SKM-1 (cell line): Measurements from ENCODE around the gene STAB2.

Experiments used
- DNase-seq: peaks from one replicate; lab custom pipeline; 2025; ENCODE audit not compliant: unreplicated experiment; lab: John Stamatoyannopoulos, UW

Gene STAB2

DNA sequence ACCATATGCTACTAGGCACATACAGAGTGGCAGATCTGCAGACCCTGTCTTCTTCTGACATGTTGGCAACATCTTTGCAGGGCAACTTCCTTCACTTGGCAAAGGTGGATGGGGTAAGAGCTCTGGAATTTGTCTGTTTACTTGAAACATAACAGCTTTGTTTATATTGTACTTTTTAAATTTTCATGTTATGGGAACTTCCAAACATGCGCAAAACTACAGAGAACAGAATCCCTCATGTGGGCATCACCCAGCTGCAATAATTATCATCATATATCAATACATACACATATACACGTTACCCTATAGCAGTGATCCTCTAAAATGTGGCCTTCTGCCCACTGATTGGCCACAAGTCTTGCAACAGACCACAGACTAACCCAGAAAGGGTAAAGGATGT is 103.4 kb downstream of the STAB2 start:
- DNase-seq, result no peak

DNA sequence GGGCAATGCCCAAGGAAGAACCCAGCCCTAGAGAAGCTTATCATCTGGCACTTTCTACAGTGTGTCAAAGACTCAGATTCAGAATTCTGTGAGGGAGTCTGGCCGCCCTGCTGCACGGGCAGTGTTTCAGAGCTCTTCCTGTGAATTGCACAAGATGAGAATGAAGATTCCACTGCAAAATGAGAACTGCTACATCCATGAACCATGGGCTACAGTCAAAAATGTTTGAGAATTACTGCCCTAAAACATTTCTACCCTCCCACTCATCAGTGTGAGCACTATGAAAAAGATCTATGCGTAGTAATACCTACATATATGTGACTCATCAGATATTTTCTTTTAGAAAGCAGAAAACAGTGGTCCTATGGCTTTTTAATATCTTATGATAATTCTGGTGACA is 104.0 kb downstream of the STAB2 start:
- peak; percentile 14 for DNase-seq

DNA sequence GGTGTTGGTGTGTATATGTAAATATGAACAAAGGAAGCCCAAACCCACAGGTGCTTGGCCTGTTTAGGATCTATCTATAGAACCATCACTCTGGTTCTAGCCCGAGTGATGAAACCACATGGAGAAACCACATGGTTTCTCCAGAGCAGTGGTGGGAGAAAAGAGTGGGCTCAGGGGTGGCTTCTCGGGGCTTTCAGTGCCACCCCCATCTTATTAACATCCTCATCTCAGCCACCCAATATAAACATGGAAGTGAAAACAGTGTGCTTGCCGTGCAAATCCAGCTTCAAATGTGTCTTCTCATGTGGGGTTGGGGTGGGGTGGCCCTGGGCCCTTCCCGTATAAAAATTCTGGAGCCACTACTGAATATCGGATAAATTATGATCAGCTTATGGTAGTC is 109.0 kb downstream of the STAB2 start:
- DNase-seq, result no peak

DNA sequence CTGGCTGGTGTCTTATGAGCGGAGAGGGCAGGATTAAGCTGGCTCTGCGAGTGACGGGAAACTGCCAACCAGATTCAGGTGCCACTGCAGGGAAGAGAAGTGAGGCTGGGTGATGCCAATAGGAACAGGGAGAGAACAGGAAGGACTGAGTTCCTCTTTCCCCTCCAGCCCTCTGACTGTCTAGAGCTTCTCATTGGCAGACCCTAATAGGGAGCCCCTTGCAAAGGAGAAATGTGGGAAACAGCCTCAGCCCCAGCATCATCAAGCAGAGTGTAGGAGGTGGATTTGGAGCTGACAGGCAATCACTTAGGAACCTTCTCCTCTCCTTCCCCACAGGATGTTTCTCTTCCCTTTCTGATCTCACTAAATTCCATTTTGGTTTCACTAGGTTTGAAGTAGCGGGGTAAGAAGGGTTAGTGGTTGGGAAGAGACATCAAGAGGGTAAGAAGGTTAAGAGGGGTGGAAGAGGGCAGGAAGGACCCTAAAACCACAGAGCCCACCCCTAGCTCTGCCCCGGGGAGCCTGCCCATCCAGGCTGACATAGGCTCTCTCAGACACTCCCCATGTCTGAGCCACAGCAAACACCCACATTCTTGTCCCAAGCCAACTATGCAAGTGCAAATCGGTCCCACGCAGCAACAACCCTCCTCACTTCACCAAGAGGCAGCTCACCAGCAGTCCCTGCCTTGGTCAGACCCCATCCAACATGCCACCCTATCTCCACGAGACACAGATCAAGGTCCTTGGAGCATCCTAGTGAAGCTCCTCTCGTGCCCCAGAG is 111.1 kb downstream of the STAB2 start:
- DNase-seq, result no peak

GRCh38 chr12:103698752-103699560 is 111.9 kb downstream of the STAB2 start:
- DNase-seq, result peak; percentile 6

DNA sequence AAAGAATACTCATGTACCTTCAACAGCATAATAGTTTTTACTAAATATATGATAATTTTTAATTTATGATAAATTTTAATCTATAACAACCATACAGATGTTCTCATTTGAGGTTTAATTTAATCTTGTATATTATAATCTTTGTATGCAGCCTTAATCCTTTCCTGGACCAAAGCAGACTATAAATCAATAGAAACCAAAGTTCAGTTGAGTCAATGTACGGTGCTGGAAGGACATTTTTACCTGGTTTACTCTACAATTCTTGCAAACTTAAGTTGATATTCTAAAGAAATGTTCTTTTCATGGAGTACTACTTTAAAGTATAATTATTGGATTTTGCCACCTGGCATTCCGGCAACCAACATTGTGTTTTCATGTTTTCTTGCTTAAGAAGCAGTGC is 118.0 kb downstream of the STAB2 start:
- DNase-seq, result no peak

DNA sequence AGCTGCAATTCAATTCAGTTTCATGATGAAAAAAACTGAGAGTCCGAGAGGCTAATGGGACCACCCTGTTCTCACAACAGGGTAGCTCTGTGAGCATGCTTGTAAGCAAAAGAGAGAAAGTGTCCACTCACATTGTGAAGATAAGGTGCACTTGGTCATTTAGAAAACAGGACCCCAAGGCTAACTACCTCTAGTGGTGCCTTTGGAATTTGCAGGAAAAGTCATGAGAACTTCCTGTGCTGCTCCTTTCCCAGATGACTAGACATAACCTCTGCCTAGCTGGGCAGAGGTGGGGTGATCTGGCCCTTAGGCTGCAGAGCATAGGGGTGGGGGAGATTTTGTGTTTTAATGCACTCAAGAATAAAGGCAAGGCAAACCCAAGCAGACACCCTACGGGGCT is 118.9 kb downstream of the STAB2 start:
- no peak for DNase-seq

DNA sequence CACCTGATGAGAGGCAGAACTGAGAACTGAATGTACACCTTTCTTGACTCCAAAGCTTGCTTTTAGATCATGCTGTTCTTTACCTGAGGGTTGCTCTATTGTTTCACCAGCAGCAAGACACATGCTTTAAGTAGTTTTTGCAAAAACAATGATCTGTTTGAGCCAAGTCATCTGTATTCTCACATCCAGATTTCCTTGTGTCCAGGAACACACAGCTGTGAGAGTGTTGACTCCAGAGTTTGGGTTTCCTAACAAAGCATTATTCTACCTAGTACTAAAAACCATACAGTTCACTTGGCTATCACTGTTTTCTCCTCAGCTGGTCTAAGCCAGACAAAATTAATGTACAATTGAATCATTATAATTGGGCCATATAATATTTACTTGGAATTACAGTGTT is 120.4 kb downstream of the STAB2 start:
- DNase-seq, result no peak

DNA sequence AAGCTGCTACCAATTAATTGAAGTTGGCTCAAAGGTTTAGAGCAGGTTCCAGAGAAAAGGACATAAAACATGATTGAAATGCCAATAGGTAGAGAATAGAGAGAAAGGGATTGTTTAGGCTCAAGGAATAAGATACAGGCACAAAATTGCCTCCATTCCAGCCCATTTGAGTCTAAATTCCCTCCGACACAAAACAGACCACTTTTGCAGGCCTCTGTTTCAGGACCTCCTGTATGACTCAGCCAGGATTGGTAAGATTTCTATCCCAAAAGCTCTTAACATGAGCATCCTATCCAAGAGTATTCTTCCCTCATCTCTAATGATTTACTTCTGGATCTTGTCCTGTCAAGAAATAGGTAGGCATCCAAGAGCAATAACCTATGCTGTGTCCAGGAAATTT is 123.5 kb downstream of the STAB2 start:
- no peak for DNase-seq

DNA sequence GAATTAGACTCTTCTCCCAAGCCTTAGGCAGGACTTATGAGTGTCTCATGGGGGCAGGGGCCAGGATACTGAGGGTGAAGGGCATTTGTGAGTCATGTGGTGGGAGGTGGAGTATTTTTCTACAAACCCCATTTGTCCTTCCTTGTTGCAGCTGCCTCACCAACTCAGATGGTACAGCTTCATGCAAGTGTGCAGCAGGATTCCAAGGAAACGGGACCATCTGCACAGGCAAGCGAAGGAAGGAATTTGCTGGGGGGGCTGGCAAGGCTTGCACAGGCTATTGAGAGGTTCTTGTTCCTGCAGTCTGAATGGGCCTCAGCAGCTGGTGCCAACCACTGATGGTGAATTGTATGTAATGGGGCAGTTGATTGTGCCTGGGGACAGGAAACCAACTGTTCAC is 125.1 kb downstream of the STAB2 start:
- no peak for DNase-seq

- DNase-seq, result no peak
Measured at GRCh38 chr12:103715494-103715893, 128.4 kb downstream of the STAB2 start.

GRCh38 chr12:103716517-103717196 is 129.6 kb downstream of the STAB2 start:
- DNase-seq, result no peak

- DNase-seq, result no peak
Measured at GRCh38 chr12:103725398-103725797, 138.3 kb downstream of the STAB2 start.

GRCh38 chr12:103727638-103728037 is 140.6 kb downstream of the STAB2 start:
- DNase-seq, result no peak

- no peak for DNase-seq
Measured at GRCh38 chr12:103728323-103728722, 141.2 kb downstream of the STAB2 start.

GRCh38 chr12:103729499-103729898 is 142.4 kb downstream of the STAB2 start:
- no peak for DNase-seq

DNA sequence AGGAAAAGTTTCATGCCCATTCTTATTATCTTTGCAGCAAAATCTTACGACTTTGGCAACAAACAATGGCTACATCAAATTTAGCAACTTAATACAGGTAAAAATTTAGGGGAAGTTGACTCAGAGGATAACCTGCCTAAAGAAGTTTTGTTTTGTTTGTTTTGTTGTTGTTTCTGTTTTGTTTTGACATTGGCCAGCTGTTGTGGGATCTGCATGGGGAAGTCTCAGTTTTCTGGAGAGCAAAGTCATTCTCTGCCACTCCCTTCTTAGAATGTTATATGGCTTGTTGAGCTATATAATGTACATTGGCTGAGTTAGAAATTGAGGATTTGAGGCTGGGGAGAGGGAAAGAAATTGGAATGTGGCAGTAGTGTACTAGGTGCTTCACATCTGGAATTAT is 144.5 kb downstream of the STAB2 start:
- DNase-seq, result no peak

GRCh38 chr12:103734863-103735262 is 147.8 kb downstream of the STAB2 start:
- DNase-seq, result no peak

GRCh38 chr12:103735291-103735690 is 148.2 kb downstream of the STAB2 start:
- no peak for DNase-seq

GRCh38 chr12:103736572-103736971 is 149.5 kb downstream of the STAB2 start:
- no peak for DNase-seq

GRCh38 chr12:103737881-103738280 is 150.8 kb downstream of the STAB2 start:
- DNase-seq, result no peak
